Parathyroid adenoma (tissue), 2 donors: ENCODE measurements around the gene ENG.

Experiments used
- H2AFZ ChIP-seq: fragments of 300-600 bp; sonication (generic); one replicate; pipeline ENCODE4 v1.7.0; 2017; ENCODE audit warnings: antibody characterized with exemption, mild to moderate bottlenecking
- H3K27ac ChIP-seq: fragments of 300-600 bp; sonication (generic); one replicate; pipeline ENCODE4 v1.7.0; 2017
- H3K27me3 ChIP-seq: fragments of 300-600 bp; sonication (generic); one replicate; pipeline ENCODE4 v1.7.0; 2017; ENCODE audit warnings: low read length; ENCODE audit not compliant: control insufficient read depth, insufficient read depth
- H3K36me3 ChIP-seq: fragments of 300-600 bp; sonication (generic); one replicate; pipeline ENCODE4 v1.7.0; 2017; ENCODE audit warnings: low read length; ENCODE audit not compliant: control insufficient read depth, insufficient read depth
- H3K4me1 ChIP-seq: fragments of 300-600 bp; sonication (generic); one replicate; pipeline ENCODE4 v1.7.0; 2017; ENCODE audit warnings: control low read depth
- H3K4me2 ChIP-seq: fragments of 300-600 bp; sonication (generic); one replicate; pipeline ENCODE4 v1.7.0; 2017; ENCODE audit warnings: low read length
- H3K4me3 ChIP-seq: fragments of 300-600 bp; sonication (generic); one replicate; pipeline ENCODE4 v1.7.0; 2017; ENCODE audit warnings: low read depth, low read length
- H3K79me2 ChIP-seq: fragments of 300-600 bp; sonication (generic); one replicate; pipeline ENCODE4 v1.7.0; 2017; ENCODE audit warnings: control low read depth
- H3K9ac ChIP-seq: fragments of 300-600 bp; sonication (generic); one replicate; pipeline ENCODE4 v1.7.0; 2017; ENCODE audit warnings: mild to moderate bottlenecking
- H3K9me3 ChIP-seq: fragments of 300-600 bp; sonication (generic); one replicate; pipeline ENCODE4 v1.7.0; 2017; ENCODE audit warnings: low read length; ENCODE audit not compliant: control insufficient read depth
- CTCF ChIP-seq: fragments of 300-600 bp; sonication (generic); IDR thresholded peaks from one replicate; pipeline ENCODE4 v1.7.0; 2017; ENCODE audit warnings: antibody characterized with exemption, mild to moderate bottlenecking
- donor health status: primary hyperparathyroidism.

The ENG gene

GRCh38 chr9:127828262-127829031 lies 26.0 kb downstream of the ENG start:
- Histone ChIP-seq H3K27ac (peak overlapping the region; percentile 43), H3K4me1 (no peaks in the 10 kb centered on the region), H3K27me3 (no peaks in the 10 kb centered on the region), H2AFZ (peak overlapping the region; percentile 63), H3K9me3 (no peaks in the 10 kb centered on the region), H3K36me3 (no peaks in the 10 kb centered on the region), H3K4me3 (no peak overlapping the region), H3K9ac (no peak overlapping the region), H3K79me2 (no peaks in the 10 kb centered on the region), H3K4me2 (peak overlapping the region; percentile 17)
- no peak for TF ChIP-seq CTCF

DNA sequence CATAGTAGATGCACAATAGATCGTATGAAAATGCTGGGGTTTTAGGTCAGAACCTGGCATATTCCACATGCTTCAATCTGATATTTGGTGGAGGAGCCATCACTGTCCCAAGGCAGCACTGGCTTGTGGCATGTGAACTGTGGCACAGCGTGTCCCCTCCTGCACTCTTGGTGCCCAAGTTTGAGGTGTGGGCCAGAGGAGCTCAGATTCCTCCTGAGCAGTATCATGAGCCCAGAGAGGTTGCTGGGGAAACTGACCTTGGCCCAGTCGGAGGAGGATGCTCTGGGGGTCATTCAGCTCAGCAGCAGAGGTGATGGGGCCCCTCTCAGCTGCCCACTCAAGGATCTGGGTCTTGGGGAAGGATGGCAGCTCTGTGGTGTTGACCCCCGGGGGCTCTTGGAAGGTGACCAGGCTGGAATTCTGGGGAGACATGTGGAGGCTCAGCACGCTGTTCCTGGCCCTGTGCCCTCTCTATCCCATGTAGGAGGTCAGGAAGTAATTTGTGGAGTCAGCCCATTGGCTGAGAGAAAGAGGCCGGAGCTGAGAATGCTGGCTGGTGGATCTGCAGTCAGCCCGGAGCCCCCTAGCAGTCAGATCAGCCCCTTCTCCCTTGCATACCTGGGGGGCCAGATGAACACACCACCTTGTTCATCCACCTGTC lies 28.1 kb downstream of the ENG start:
- no peaks in the 10 kb centered on the region for H3K27me3 ChIP-seq
- H3K9me3 ChIP-seq = no peaks in the 10 kb centered on the region
- H3K27ac ChIP-seq = no peak overlapping the region
- H3K4me3 ChIP-seq = no peak overlapping the region
- H3K4me2 ChIP-seq = no peak overlapping the region
- no peak overlapping the region for H3K9ac ChIP-seq
- H3K79me2 ChIP-seq = no peaks in the 10 kb centered on the region
- no peaks in the 10 kb centered on the region for H3K36me3 ChIP-seq
- H2AFZ ChIP-seq = no peak overlapping the region
- no peak for TF ChIP-seq CTCF
- H3K4me1 ChIP-seq = no peaks in the 10 kb centered on the region

DNA sequence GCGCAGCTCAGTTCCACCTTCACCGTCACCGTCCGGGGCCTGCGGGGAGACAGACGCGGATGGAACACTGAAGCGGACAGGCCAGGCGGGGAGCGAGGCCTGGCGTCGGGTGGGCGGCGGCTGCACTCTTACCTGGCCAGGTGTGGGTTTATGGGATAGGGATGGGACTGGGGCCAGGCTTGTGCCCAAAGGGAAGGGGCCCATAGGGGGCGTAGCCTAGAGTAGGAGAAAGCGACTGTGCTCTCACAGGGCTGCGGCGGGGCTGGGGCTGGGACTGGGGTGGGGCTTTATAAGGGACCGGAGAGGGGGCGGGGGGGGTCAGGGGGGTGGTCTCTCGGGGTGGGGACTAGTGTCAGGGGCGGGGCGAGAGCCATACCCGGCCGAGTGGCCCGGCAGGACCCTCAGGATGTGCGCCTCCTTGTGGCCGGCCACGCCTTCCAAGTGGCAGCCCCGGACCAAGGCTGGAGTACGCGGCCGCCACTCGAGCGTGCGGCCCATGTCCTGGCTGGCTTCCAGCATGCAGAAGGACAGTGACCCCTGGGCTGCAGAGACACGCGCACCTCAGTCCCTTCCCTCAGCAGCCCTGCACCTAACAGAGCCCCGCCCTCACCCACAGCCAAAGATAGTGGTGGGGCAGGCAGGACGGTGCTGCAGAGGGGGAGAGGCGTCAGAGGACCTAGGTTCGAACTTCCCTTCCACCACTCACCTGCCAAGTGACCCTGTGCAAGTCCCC lies 29.0 kb downstream of the ENG start:
- Histone ChIP-seq H3K4me1 (no peaks in the 10 kb centered on the region), H3K27me3 (no peaks in the 10 kb centered on the region), H3K79me2 (no peaks in the 10 kb centered on the region), H3K36me3 (no peaks in the 10 kb centered on the region), H3K4me2 (no peak overlapping the region), H3K9me3 (no peaks in the 10 kb centered on the region), H2AFZ (no peak overlapping the region), H3K4me3 (no peak overlapping the region), H3K9ac (no peak overlapping the region), H3K27ac (no peak overlapping the region)
- TF ChIP-seq CTCF = peak; percentile 28

DNA sequence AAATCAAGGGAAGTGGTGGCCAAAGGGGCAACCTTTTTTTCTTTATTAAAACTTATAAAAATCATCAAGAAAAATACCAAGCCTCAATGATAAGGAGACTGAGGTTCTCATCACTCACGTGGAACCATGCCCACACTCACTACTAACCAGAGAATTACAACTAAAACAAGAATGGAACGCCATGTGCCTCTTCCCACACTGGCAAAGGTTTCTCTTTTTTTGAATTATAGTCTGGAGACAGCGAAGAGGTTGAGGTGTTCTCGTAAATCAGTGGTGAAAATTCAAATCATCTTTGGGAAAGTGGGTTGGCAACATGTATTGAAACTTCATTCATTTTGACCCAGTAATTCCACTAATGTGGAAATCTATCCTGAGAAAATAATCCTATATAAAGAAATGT lies 32.4 kb downstream of the ENG start:
- Histone ChIP-seq H3K4me2 (no peak overlapping the region), H3K9ac (no peak overlapping the region), H3K36me3 (no peaks in the 10 kb centered on the region), H3K4me3 (no peak overlapping the region), H2AFZ (no peak overlapping the region), H3K79me2 (no peaks in the 10 kb centered on the region), H3K9me3 (no peaks in the 10 kb centered on the region), H3K4me1 (no peaks in the 10 kb centered on the region), H3K27me3 (no peaks in the 10 kb centered on the region), H3K27ac (no peak overlapping the region)
- no peak for TF ChIP-seq CTCF
